Right atrium auricular region (tissue), 2 donors: ENCODE measurements around the gene SPATS2. TPM values are rescaled to one million over a fixed set of nuclear protein-coding genes. Genes with fewer than 3 reads are reported as not detected.
"Not testable (repeated sequence)": the region's sequence is repeated elsewhere in the genome, so short reads cannot be mapped to it uniquely, and the experiment has no call there.

Experiments
- DNase-seq: peaks from one replicate; pipeline ENCODE4 v3.0.0-alpha.2; 2019; ENCODE audit warnings: low spot score
- H3K27ac ChIP-seq, 2 donors: fragments of 200-600 bp; sonication (generic); 1 replicate in 1 of 2; 2 replicates in 1 of 2; pipeline ENCODE4 v1.5.1; 2016 to 2019
- H3K27me3 ChIP-seq, 2 donors: fragments of 200-600 bp; sonication (generic); one replicate each; pipeline versions ENCODE4 v1.5.1 to v1.6.0; 2017 to 2019
- H3K36me3 ChIP-seq: fragments of 200-600 bp; sonication (generic); one replicate; pipeline ENCODE4 v1.5.1; 2016
- H3K4me1 ChIP-seq, 2 donors: fragments of 200-600 bp; sonication (generic); one replicate each; pipeline versions ENCODE4 v1.5.1 to v1.6.0; 2017 to 2019
- H3K4me3 ChIP-seq, 2 donors: fragments of 200-600 bp; sonication (generic); 1 replicate in 1 of 2; 2 replicates in 1 of 2; pipeline ENCODE4 v1.5.1; 2017 to 2019; ENCODE audit warnings: mild to moderate bottlenecking in 1 of 2, moderate library complexity in 1 of 2
- H3K9me3 ChIP-seq, 2 donors: fragments of 200-600 bp; sonication (generic); one replicate each; pipeline ENCODE4 v1.5.1; 2019
- CTCF ChIP-seq, 2 donors: fragments of 200-600 bp; sonication (generic); IDR thresholded peaks; one replicate each; pipeline ENCODE4 v1.5.1; 2019; ENCODE audit warnings: antibody characterized with exemption in 2 of 2
- total RNA-seq, 2 donors: library from RNA; depleted of rRNA; stranded (reverse); fragments of >200 nt; gene quantifications; one replicate each; pipeline ENCODE4 v1.1.0, GENCODE V29; 2016

The SPATS2 gene
- total RNA-seq, 2 donors from 2014 or later = 4.6 to 7.6 TPM

GRCh38 chr12:49507139-49507538 lies 139.9 kb downstream of the SPATS2 start:
- H3K27me3 ChIP-seq = no peaks in the 10 kb centered on the region
- no peaks in the 10 kb centered on the region for H3K9me3 ChIP-seq
- no peak for TF ChIP-seq CTCF (IDR thresholded peaks at IDR 0.05)
- H3K4me3 ChIP-seq = no peak overlapping the region
- peaks cover 9% of the 10 kb centered on the region for H3K36me3 ChIP-seq
- H3K27ac ChIP-seq = no peak overlapping the region
- DNase-seq = no peak
- H3K4me1 ChIP-seq = no peaks in the 10 kb centered on the region

- H3K36me3 ChIP-seq, DNase-seq, H3K4me3 ChIP-seq, H3K4me1 ChIP-seq, H3K9me3 ChIP-seq, H3K27me3 ChIP-seq, H3K27ac ChIP-seq: not testable (repeated sequence)
These were observed 142.4 kb downstream of the SPATS2 start for GRCh38 chr12:49509681-49510080.

- no peak for TF ChIP-seq CTCF (IDR thresholded peaks at IDR 0.05)
- DNase-seq = no peak
- no peaks in the 10 kb centered on the region for H3K9me3 ChIP-seq
These were observed 144.1 kb downstream of the SPATS2 start for GRCh38 chr12:49511410-49511809.

GRCh38 chr12:49512546-49512945 lies 145.3 kb downstream of the SPATS2 start:
- no peaks in the 10 kb centered on the region for H3K4me1 ChIP-seq
- no peaks in the 10 kb centered on the region for H3K36me3 ChIP-seq
- no peak for DNase-seq
- H3K27me3 ChIP-seq = no peaks in the 10 kb centered on the region
- H3K27ac ChIP-seq = no peak overlapping the region
- no peaks in the 10 kb centered on the region for H3K9me3 ChIP-seq
- no peak overlapping the region for H3K4me3 ChIP-seq
- no peak for TF ChIP-seq CTCF (IDR thresholded peaks at IDR 0.05)

More at GRCh38 chr12:49511410-49511809, 144.1 kb downstream of the SPATS2 start:
- Histone ChIP-seq H3K27me3 (no peaks in the 10 kb centered on the region), H3K27ac (no peak overlapping the region), H3K36me3 (no peaks in the 10 kb centered on the region), H3K4me3 (no peak overlapping the region), H3K4me1 (no peaks in the 10 kb centered on the region)

GRCh38 chr12:49515266-49515665 lies 148.0 kb downstream of the SPATS2 start:
- TF ChIP-seq CTCF (IDR thresholded peaks at IDR 0.05) = no peak
- no peak for DNase-seq
- no peaks in the 10 kb centered on the region for H3K36me3 ChIP-seq
- no peaks in the 10 kb centered on the region for H3K4me1 ChIP-seq
- no peaks in the 10 kb centered on the region for H3K27me3 ChIP-seq
- H3K27ac ChIP-seq = no peak overlapping the region
- H3K9me3 ChIP-seq = no peaks in the 10 kb centered on the region
- H3K4me3 ChIP-seq = no peak overlapping the region

GRCh38 chr12:49518914-49519573 lies 151.8 kb downstream of the SPATS2 start:
- no peak for DNase-seq
- no peaks in the 10 kb centered on the region for H3K9me3 ChIP-seq
- no peak overlapping the region for H3K4me3 ChIP-seq
- peaks cover 9% of the 10 kb centered on the region for H3K36me3 ChIP-seq
- H3K4me1 ChIP-seq = no peaks in the 10 kb centered on the region
- H3K27ac ChIP-seq = no peak overlapping the region
- no peak for TF ChIP-seq CTCF (IDR thresholded peaks at IDR 0.05)
- H3K27me3 ChIP-seq = no peaks in the 10 kb centered on the region
